Activated T-helper 2 cell treated with anti-CD3 and anti-CD28 coated beads, Interferon-gamma antibody, Interleukin-2, Interleukin-4, amounts not matched to agents 10 μg/mL and 5 μg/mL and 100 μg/mL, durations not matched to agents 14 hours and 24 hours and 36 hours (primary cell): ENCODE measurements around the gene RAI14. TPM values are rescaled to one million over a fixed set of nuclear protein-coding genes. Genes with fewer than 3 reads are reported as not detected.

Experiments
- DNase-seq: peaks from one replicate; pipeline ENCODE4 v3.0.0; 2021; ENCODE audit warnings: low spot score
- H3K27ac Mint-ChIP-seq: one replicate; pipeline ENCODE4 v1.8.0; 2021; ENCODE audit warnings: mixed read lengths
- H3K27me3 Mint-ChIP-seq: one replicate; pipeline ENCODE4 v1.8.0; 2021; ENCODE audit warnings: low read depth, mixed read lengths
- H3K36me3 Mint-ChIP-seq: one replicate; pipeline ENCODE4 v1.8.0; 2021; ENCODE audit warnings: low read depth, mixed read lengths
- H3K4me1 Mint-ChIP-seq: one replicate; pipeline ENCODE4 v1.8.0; 2021; ENCODE audit warnings: low read depth, mixed read lengths
- H3K4me3 Mint-ChIP-seq: one replicate; pipeline ENCODE4 v1.8.0; 2021; ENCODE audit warnings: low read depth, mild to moderate bottlenecking, moderate library complexity, mixed read lengths
- H3K9me3 Mint-ChIP-seq: one replicate; pipeline ENCODE4 v1.8.0; 2021; ENCODE audit warnings: mixed read lengths
- intact Hi-C: fragments of 100-400 bp; cut with micrococcal nuclease; formaldehyde crosslinking; loops from one replicate; pipeline ENCODE4 v1.15.1; 2023
- total RNA-seq: library from RNA; stranded (reverse); gene quantifications from 2 replicates; pipeline ENCODE4 v1.2.3, GENCODE V29; 2022

Gene RAI14
- total RNA-seq, 1 donor from 2014 or later, result 4.0 TPM

DNA sequence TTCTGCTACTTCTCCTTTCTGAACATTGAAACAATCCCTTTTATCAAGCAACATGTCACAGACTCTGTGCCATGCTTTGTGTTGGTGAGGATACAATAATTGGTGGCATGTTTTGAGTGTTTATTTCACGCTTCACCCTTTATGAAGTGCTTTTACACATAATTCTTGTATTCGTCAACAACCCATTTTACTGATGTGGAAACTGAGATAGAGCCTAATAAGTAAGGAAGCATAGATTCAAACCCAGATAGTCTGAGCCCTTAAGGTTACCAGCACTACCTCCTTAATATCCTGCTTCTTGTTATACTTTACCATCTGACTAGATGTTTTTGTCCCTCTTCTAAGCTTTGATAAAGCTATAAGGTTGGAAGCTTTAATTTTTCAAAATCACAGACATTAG is 133.5 kb downstream of the RAI14 start:
- Mint-ChIP-seq H3K4me1 (no peaks in the 10 kb centered on the region), H3K27me3 (no peaks in the 10 kb centered on the region), H3K9me3 (peaks cover 5% of the 10 kb centered on the region), H3K27ac (no peak overlapping the region), H3K36me3 (no peaks in the 10 kb centered on the region), H3K4me3 (no peak overlapping the region)
- DNase-seq, result no peak
- intact Hi-C loops, result no loop called here

DNA sequence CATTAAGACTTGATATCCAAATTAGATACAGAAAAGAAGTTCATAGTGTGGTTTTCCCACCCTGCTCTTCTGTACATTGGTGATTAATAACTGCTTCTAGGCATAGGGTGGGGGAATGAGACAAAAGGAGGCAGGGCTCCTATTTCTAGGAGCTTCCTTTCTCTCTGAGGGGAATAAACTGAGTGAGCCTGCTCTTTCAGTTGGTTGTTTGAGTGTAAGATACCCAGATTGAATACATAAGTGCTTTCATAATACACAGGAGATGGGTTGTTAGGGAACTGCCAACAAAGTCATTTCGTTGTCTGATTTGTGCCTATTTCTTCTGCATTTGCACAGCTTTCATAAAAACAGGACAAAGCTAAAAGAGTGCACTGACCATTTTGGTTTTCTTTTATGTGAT is 133.9 kb downstream of the RAI14 start:
- no peak for DNase-seq
- H3K9me3 Mint-ChIP-seq, result peaks cover 5% of the 10 kb centered on the region
- H3K4me1 Mint-ChIP-seq, result no peaks in the 10 kb centered on the region
- intact Hi-C loops, result no loop called here
- H3K27me3 Mint-ChIP-seq, result no peaks in the 10 kb centered on the region
- no peaks in the 10 kb centered on the region for H3K36me3 Mint-ChIP-seq
- no peak overlapping the region for H3K4me3 Mint-ChIP-seq
- H3K27ac Mint-ChIP-seq, result no peak overlapping the region

DNA sequence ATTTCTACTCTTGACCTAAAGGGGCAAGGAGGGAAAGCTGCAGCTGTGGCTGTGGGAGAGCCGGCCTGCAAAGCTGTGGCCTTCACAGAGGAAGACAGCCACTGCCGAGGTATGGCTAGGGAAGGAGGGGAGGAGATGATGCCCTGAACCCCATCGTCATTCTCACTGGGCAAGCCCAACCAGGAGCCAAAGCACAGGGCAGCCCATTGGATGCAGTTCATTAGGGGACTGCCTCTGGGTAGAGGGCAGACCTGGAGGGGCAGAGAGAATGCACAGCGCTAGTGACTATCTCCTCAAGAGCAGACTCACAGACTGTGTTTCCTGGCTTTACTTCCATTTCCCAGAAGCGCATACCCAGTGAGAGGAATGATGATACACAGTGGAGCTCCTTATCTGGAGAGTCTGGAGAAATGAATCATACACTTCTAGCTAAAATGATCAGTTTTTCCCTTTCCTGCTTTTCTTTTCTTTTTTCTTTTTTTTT is 135.7 kb downstream of the RAI14 start:
- no peaks in the 10 kb centered on the region for H3K4me1 Mint-ChIP-seq
- intact Hi-C loops, result no loop called here
- DNase-seq, result no peak
- H3K27ac Mint-ChIP-seq, result no peak overlapping the region
- no peaks in the 10 kb centered on the region for H3K36me3 Mint-ChIP-seq
- peaks cover 5% of the 10 kb centered on the region for H3K9me3 Mint-ChIP-seq
- H3K4me3 Mint-ChIP-seq, result no peak overlapping the region
- H3K27me3 Mint-ChIP-seq, result no peaks in the 10 kb centered on the region

DNA sequence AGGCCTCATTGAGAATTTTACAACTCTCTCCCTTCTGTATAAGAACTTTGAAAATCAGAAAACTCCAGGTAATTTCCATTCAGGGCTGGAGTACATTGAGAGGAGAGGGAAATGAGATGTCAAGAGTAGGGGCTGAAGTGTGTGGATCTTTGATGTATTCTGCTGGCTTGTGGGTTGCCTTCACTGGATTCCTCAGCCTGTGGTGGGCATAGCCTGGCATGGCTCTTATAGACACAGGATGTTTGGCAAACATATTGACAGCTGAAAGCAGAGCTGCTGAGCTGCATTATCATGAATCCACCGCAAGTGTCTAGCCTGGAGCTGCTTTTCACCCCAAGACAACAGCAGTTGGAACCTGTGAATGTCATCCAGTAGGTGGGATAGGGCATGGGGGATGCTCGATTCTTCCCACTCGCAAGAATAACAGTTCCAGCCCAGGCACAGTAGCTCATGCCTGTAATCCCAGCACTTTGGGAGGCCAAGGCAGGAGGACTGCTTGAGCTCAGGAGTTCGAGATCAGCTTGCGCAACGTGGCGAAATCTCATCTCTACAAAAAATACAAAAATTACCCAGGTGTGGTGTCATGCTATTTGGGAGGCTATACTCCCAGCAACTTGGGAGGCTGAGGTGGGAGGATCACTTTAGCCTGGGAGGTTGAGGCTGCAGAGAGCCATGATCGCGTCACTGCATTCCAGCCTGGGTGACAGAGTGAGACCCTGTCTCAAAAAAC is 146.9 kb downstream of the RAI14 start:
- no peak for DNase-seq
- H3K36me3 Mint-ChIP-seq, result no peaks in the 10 kb centered on the region
- H3K4me1 Mint-ChIP-seq, result no peaks in the 10 kb centered on the region
- H3K4me3 Mint-ChIP-seq, result no peak overlapping the region
- no peaks in the 10 kb centered on the region for H3K27me3 Mint-ChIP-seq
- intact Hi-C loops, result no loop called here
- no peak overlapping the region for H3K27ac Mint-ChIP-seq
- no peaks in the 10 kb centered on the region for H3K9me3 Mint-ChIP-seq

DNA sequence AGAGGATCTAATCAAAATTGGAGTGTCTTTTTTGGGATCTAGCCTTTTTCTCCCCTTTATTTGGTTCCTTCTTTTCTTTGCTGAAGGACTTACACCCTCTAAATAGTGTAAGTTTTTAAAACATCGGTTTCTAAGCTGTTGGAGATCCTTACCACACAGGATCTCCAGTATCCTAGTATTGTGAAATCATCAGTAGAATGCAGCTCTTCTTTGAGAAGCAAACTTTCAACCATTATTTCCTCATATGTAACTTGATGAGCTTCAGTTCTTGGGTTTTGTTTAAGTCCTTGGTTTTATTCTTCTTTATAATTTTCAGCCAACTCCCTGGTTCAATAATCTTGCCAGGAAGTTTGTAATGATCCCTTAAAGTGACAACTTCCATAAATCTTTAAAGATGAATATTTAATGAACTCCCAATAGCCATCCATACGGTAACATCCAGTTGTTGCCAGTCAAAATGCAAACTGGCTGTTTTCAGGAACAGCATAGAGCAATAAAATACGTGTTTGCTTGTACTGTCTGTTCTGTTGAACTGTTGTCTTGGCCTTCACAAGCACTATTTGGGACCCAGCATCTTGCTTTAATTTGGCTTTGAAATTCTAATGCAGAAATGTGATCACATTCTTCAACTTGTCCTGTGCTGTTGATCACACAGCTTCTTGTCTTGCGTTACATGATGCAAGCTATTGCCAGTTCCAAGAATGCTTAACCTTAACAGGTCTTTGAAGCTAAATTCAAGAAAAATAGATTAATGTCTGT is 148.0 kb downstream of the RAI14 start:
- Mint-ChIP-seq H3K9me3 (no peaks in the 10 kb centered on the region), H3K4me1 (no peaks in the 10 kb centered on the region), H3K4me3 (no peak overlapping the region), H3K36me3 (no peaks in the 10 kb centered on the region), H3K27ac (no peak overlapping the region), H3K27me3 (no peaks in the 10 kb centered on the region)
- intact Hi-C loops, result no loop called here
- no peak for DNase-seq

DNA sequence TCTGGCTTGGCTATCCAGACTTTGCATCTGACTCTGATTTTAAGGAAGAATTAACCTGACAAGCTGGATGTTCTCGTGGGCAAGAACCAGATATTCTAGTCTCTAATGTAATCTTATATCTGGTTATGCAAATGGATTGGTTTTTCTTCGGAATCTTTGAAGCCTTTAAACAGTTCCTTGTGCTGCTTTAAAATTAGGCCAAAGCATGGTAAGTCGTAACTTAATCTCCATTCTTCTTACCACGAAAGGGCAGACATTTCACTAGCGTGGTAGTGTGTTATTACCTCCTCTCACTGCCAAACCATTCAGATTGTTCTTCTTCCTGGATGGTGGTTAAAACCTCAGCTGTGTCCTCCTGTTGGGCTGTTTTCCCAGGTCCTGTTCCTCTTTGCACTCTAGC is 148.8 kb downstream of the RAI14 start:
- DNase-seq, result no peak
- intact Hi-C loops, result no loop called here
- Mint-ChIP-seq H3K36me3 (no peaks in the 10 kb centered on the region), H3K27me3 (no peaks in the 10 kb centered on the region), H3K4me1 (no peaks in the 10 kb centered on the region), H3K9me3 (no peaks in the 10 kb centered on the region), H3K4me3 (no peak overlapping the region), H3K27ac (no peak overlapping the region)

DNA sequence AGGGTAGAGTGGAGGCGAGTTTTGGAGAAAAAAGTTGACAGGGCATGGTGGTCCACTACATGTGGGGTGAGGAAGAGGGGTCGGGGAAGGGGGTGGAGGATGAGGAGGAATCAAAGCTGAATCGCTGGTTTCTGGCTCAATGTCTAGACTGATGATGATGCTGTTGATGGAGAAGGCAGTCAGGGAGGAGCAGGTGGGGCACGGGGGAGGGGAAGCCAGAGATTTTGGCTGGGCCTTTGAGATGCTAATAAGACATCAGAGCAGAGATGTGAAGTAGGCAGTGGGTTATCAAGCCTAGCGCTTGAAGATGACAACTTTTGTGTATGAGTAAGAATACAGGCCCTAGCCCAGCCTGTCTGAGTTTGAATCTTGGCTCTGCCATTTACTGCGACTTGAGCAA is 150.4 kb downstream of the RAI14 start:
- Mint-ChIP-seq H3K4me1 (no peaks in the 10 kb centered on the region), H3K36me3 (no peaks in the 10 kb centered on the region), H3K4me3 (no peak overlapping the region), H3K27me3 (no peaks in the 10 kb centered on the region), H3K27ac (no peak overlapping the region), H3K9me3 (no peaks in the 10 kb centered on the region)
- intact Hi-C loops, result no loop called here
- no peak for DNase-seq

DNA sequence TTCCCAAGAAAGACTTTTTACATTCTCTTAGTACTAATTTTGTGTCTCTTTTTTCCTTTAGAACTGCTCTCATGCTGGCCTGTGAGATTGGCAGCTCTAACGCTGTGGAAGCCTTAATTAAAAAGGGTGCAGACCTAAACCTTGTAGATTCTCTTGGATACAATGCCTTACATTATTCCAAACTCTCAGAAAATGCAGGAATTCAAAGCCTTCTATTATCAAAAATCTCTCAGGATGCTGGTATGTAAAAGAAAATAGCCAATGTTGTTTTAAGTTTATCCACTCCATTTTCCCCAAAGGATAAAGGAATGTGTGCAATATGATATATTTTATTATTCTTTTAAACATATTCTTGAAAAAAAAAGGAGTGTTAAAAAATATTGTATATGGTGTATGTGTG is 155.6 kb downstream of the RAI14 start:
- no peaks in the 10 kb centered on the region for H3K36me3 Mint-ChIP-seq
- no peaks in the 10 kb centered on the region for H3K27me3 Mint-ChIP-seq
- H3K4me3 Mint-ChIP-seq, result no peak overlapping the region
- DNase-seq, result no peak
- no peaks in the 10 kb centered on the region for H3K9me3 Mint-ChIP-seq
- intact Hi-C loops, result no loop called here
- no peaks in the 10 kb centered on the region for H3K4me1 Mint-ChIP-seq
- no peak overlapping the region for H3K27ac Mint-ChIP-seq

DNA sequence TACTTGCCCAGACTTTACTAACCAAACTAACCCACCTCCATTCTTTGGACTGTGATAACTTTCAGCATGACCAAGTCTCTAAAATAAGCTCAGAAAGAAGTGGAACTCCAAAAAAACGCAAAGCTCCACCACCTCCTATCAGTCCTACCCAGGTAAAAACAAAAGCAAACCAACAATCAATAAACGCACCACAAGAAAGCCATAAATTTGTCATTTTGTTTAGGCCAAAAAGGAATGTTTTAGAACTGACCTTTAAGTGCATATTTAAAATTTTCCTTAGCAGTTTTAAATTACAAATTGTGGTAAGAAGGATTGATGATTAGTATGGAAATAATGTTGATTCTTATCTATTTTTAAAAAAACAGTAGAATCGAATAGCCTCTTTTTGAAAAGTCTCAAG is 157.4 kb downstream of the RAI14 start:
- Mint-ChIP-seq H3K4me3 (no peak overlapping the region), H3K9me3 (no peaks in the 10 kb centered on the region), H3K27me3 (no peaks in the 10 kb centered on the region), H3K4me1 (no peaks in the 10 kb centered on the region), H3K36me3 (no peaks in the 10 kb centered on the region), H3K27ac (no peak overlapping the region)
- intact Hi-C loops, result no loop called here
- no peak for DNase-seq

DNA sequence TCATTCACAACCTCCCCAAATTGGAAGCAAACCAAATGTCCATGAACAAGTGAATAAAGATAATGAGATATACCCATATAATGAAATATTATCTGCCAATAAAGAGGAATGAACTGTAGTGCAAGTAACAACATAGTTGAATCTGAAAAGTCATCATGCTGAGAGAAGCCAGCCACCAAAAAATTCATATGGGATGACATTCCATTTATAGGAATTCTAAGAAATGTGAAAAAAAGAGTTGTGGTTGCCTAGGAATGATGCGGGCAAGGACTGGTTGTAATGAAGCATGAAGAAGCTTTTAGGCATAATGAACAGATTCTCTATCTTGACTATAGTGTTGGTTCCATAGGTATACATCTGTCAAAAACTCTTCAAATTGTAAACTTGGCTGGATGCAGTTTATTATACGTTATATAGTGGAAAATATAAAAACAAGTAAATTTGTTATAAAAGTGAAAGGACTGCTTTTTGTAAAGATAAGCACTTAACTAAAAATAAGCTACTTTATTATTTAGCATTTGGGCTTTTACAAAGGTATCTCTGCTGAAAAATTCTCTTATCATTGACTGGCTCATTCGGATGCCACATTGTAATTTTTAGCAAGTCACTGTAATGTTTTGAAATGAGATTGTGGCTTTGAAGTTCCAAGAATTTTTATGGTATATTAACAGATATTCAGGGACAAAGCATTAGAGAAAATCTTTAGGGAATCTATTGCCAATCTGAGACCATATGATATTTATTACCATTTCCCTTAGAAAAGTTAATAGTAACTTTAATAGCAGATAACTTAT is 161.6 kb downstream of the RAI14 start:
- H3K27ac Mint-ChIP-seq, result no peak overlapping the region
- H3K36me3 Mint-ChIP-seq, result no peaks in the 10 kb centered on the region
- H3K4me3 Mint-ChIP-seq, result no peak overlapping the region
- intact Hi-C loops, result no loop called here
- H3K9me3 Mint-ChIP-seq, result no peaks in the 10 kb centered on the region
- no peaks in the 10 kb centered on the region for H3K4me1 Mint-ChIP-seq
- no peaks in the 10 kb centered on the region for H3K27me3 Mint-ChIP-seq
- DNase-seq, result no peak

DNA sequence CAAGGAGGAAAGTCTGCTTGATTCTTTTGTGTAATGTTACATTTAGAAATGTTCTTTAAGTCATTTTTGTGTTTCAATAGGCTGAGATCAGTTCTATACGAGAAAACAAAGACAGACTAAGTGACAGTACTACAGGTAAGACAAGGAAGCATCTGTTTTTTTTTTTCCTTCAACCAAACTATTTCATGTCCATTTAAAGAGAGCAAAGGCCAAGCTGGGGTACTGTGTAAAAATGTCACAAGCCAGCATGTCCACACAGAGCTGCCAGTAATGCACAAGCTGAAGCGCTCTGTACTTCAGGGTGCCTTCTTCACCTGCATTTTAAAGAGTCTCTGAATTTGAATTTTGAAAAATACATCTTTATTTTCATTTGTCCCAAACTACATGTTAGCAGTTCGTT is 162.6 kb downstream of the RAI14 start:
- Mint-ChIP-seq H3K27me3 (no peaks in the 10 kb centered on the region), H3K27ac (no peak overlapping the region), H3K36me3 (no peaks in the 10 kb centered on the region), H3K4me1 (no peaks in the 10 kb centered on the region), H3K9me3 (no peaks in the 10 kb centered on the region), H3K4me3 (no peak overlapping the region)
- intact Hi-C loops, result no loop called here
- DNase-seq, result no peak

DNA sequence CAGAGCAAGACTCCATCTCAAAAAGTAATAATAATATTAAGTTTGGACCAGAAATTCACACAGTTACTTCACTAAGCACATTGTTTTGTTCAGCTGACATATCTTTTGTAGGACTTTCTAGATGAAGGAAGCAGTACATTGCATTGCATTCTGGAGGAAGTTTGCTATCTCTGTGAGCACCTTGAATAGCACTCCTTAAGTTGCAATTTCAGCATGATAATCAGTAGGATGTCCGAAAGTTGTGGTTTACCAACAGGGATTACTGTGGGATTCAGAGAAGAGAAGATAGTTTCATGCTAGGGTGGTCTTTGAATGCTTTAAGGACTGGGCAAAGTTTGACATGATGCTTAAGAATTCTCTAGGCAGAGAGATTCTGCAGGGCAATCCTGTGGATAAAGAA is 164.5 kb downstream of the RAI14 start:
- intact Hi-C loops, result no loop called here
- no peak overlapping the region for H3K27ac Mint-ChIP-seq
- no peak overlapping the region for H3K4me3 Mint-ChIP-seq
- DNase-seq, result no peak
- no peaks in the 10 kb centered on the region for H3K36me3 Mint-ChIP-seq
- H3K4me1 Mint-ChIP-seq, result no peaks in the 10 kb centered on the region
- no peaks in the 10 kb centered on the region for H3K9me3 Mint-ChIP-seq
- H3K27me3 Mint-ChIP-seq, result no peaks in the 10 kb centered on the region
